Osteocyte (in vitro differentiated cells): ENCODE results near the gene OR52A5. TPM values are rescaled to one million over a fixed set of nuclear protein-coding genes. Genes with fewer than 3 reads are reported as not detected.

Experiments
- DNase-seq: peaks from one replicate; pipeline ENCODE4 v3.0.0; 2021; ENCODE audit warnings: mixed read lengths; ENCODE audit not compliant: unreplicated experiment; ENCODE audit errors: extremely low spot score
- H3K27ac Mint-ChIP-seq: one replicate; pipeline ENCODE4 v1.8.0; 2021; ENCODE audit warnings: mild to moderate bottlenecking, mixed read lengths; ENCODE audit not compliant: unreplicated experiment
- H3K27me3 Mint-ChIP-seq: one replicate; pipeline ENCODE4 v1.8.0; 2021; ENCODE audit warnings: mixed read lengths; ENCODE audit not compliant: unreplicated experiment
- H3K36me3 Mint-ChIP-seq: one replicate; pipeline ENCODE4 v1.8.0; 2021; ENCODE audit warnings: mixed read lengths; ENCODE audit not compliant: unreplicated experiment
- H3K4me1 Mint-ChIP-seq: one replicate; pipeline ENCODE4 v1.8.0; 2021; ENCODE audit warnings: mixed read lengths; ENCODE audit not compliant: unreplicated experiment
- H3K4me3 Mint-ChIP-seq: one replicate; pipeline ENCODE4 v1.8.0; 2021; ENCODE audit warnings: mild to moderate bottlenecking, moderate library complexity, mixed read lengths; ENCODE audit not compliant: unreplicated experiment
- H3K9me3 Mint-ChIP-seq: one replicate; pipeline ENCODE4 v1.8.0; 2021; ENCODE audit warnings: mixed read lengths; ENCODE audit not compliant: unreplicated experiment
- CTCF ChIP-seq: fragments of 200-600 bp; sonication (generic); IDR thresholded peaks from 2 replicates; pipeline ENCODE4 v1.5.0; 2021; ENCODE audit warnings: antibody characterized with exemption, mild to moderate bottlenecking, moderate library complexity
- total RNA-seq: library from RNA; stranded (reverse); gene quantifications from 2 replicates; pipeline ENCODE4 v1.2.1, GENCODE V29; 2021

Gene OR52A5
- total RNA-seq, 1 donor from 2014 or later: not detected

GRCh38 chr11:5088556-5088955, 49.6 kb downstream of the OR52A5 start:
- no peak overlapping the region for H3K4me3 Mint-ChIP-seq
- no peaks in the 10 kb centered on the region for H3K36me3 Mint-ChIP-seq
- H3K9me3 Mint-ChIP-seq: no peaks in the 10 kb centered on the region
- H3K27ac Mint-ChIP-seq: no peak overlapping the region
- H3K27me3 Mint-ChIP-seq: peaks cover 2% of the 10 kb centered on the region
- no peaks in the 10 kb centered on the region for H3K4me1 Mint-ChIP-seq
- no peak for TF ChIP-seq CTCF
- no peak for DNase-seq

- no peak for TF ChIP-seq CTCF
- Mint-ChIP-seq H3K27ac (no peak overlapping the region), H3K9me3 (no peaks in the 10 kb centered on the region)
Observed at GRCh38 chr11:5083602-5084001, 54.6 kb downstream of the OR52A5 start.

GRCh38 chr11:5081405-5081804, 56.8 kb downstream of the OR52A5 start:
- no peak for DNase-seq
- Mint-ChIP-seq H3K4me1 (no peaks in the 10 kb centered on the region), H3K36me3 (no peaks in the 10 kb centered on the region), H3K27ac (no peak overlapping the region), H3K27me3 (peaks cover 5% of the 10 kb centered on the region), H3K4me3 (no peak overlapping the region), H3K9me3 (no peaks in the 10 kb centered on the region)
- no peak for TF ChIP-seq CTCF

More at GRCh38 chr11:5083602-5084001, 54.6 kb downstream of the OR52A5 start:
- peaks cover 5% of the 10 kb centered on the region for H3K27me3 Mint-ChIP-seq
- no peaks in the 10 kb centered on the region for H3K4me1 Mint-ChIP-seq
- DNase-seq: no peak
- no peaks in the 10 kb centered on the region for H3K36me3 Mint-ChIP-seq
- H3K4me3 Mint-ChIP-seq: no peak overlapping the region

Other genes starting within 250 kb of the OR52A5 start
- gene OR51A7, start 234.6 kb downstream of the OR52A5 start, total RNA-seq: not detected in 2 replicates
- not detected in 2 replicates for gene OR51G2, start 219.0 kb downstream of the OR52A5 start, total RNA-seq
- not detected in 2 replicates for gene OR51G1, start 214.0 kb downstream of the OR52A5 start, total RNA-seq
- gene OR51A4, start 190.8 kb downstream of the OR52A5 start, total RNA-seq: not detected in 2 replicates
- not detected in 2 replicates for gene OR51A2, start 182.6 kb downstream of the OR52A5 start, total RNA-seq
- not detected in 2 replicates for gene OR51L1, start 143.5 kb downstream of the OR52A5 start, total RNA-seq
- not detected in 2 replicates for gene OR52J3, start 91.8 kb downstream of the OR52A5 start, total RNA-seq
- not detected in 2 replicates for gene OR52E2, start 78.7 kb downstream of the OR52A5 start, total RNA-seq
- gene OR52E1, start 68.8 kb downstream of the OR52A5 start, total RNA-seq: not detected in 2 replicates
- gene OR52A1, start 16.4 kb upstream of the OR52A5 start, total RNA-seq: not detected in 2 replicates
- gene OR51V1, start 62.3 kb upstream of the OR52A5 start, total RNA-seq: not detected in 2 replicates
- not detected in 2 replicates for gene HBB, start 88.7 kb upstream of the OR52A5 start, total RNA-seq
- not detected in 2 replicates for gene HBD, start 96.1 kb upstream of the OR52A5 start, total RNA-seq
- not detected in 2 replicates for gene HBG1, start 111.5 kb upstream of the OR52A5 start, total RNA-seq
- gene HBG2, start 116.4 kb upstream of the OR52A5 start, total RNA-seq: not detected in 2 replicates
- gene HBE1, start 131.6 kb upstream of the OR52A5 start, total RNA-seq: not detected in 2 replicates
- gene OR51B4, start 163.6 kb upstream of the OR52A5 start, total RNA-seq: not detected in 2 replicates
- gene OR51B2, start 185.9 kb upstream of the OR52A5 start, total RNA-seq: not detected in 2 replicates
- gene OR51B5, start 205.2 kb upstream of the OR52A5 start, total RNA-seq: not detected in 2 replicates
- gene OR51B6, start 213.2 kb upstream of the OR52A5 start, total RNA-seq: not detected in 2 replicates
- not detected in 2 replicates for gene OR51M1, start 245.5 kb upstream of the OR52A5 start, total RNA-seq